Caki2 (cell line): ENCODE results near the gene COL6A6. TPM values are rescaled to one million over a fixed set of nuclear protein-coding genes. Genes with fewer than 3 reads are reported as not detected.

Source experiments
- DNase-seq: peaks from one replicate; pipeline ENCODE4 v3.0.0-alpha.2; 2015; ENCODE audit warnings: low read depth
- in situ Hi-C: cut with HindIII; loops from 2 replicates; pipeline ENCODE4 v1.10.0; 2016; ENCODE audit warnings: low sequenced_read_pairs, low pct_unique_long_range_greater_than_20kb, mixed read lengths
- total RNA-seq: library from RNA; depleted of rRNA; stranded (reverse); fragments of >200 nt; shearing (Covaris generic); gene quantifications from 2 replicates; pipeline ENCODE4 v1.2.3, GENCODE V29; 2014; ENCODE audit warnings: low replicate concordance; rRNA removed

COL6A6 gene, protein sequence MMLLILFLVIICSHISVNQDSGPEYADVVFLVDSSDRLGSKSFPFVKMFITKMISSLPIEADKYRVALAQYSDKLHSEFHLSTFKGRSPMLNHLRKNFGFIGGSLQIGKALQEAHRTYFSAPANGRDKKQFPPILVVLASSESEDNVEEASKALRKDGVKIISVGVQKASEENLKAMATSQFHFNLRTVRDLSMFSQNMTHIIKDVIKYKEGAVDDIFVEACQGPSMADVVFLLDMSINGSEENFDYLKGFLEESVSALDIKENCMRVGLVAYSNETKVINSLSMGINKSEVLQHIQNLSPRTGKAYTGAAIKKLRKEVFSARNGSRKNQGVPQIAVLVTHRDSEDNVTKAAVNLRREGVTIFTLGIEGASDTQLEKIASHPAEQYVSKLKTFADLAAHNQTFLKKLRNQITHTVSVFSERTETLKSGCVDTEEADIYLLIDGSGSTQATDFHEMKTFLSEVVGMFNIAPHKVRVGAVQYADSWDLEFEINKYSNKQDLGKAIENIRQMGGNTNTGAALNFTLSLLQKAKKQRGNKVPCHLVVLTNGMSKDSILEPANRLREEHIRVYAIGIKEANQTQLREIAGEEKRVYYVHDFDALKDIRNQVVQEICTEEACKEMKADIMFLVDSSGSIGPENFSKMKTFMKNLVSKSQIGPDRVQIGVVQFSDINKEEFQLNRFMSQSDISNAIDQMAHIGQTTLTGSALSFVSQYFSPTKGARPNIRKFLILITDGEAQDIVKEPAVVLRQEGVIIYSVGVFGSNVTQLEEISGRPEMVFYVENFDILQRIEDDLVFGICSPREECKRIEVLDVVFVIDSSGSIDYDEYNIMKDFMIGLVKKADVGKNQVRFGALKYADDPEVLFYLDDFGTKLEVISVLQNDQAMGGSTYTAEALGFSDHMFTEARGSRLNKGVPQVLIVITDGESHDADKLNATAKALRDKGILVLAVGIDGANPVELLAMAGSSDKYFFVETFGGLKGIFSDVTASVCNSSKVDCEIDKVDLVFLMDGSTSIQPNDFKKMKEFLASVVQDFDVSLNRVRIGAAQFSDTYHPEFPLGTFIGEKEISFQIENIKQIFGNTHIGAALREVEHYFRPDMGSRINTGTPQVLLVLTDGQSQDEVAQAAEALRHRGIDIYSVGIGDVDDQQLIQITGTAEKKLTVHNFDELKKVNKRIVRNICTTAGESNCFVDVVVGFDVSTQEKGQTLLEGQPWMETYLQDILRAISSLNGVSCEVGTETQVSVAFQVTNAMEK (N-terminal part only)
- not detected in 2 replicates for total RNA-seq

GRCh38 chr3:130516645-130517512, at the start of gene COL6A6:
COL6A6 (plus strand) TSS chr3:130517177; CDS start chr3:130560365, 43,188 bp downstream.
- in situ Hi-C loops, result no loop called here

DNA sequence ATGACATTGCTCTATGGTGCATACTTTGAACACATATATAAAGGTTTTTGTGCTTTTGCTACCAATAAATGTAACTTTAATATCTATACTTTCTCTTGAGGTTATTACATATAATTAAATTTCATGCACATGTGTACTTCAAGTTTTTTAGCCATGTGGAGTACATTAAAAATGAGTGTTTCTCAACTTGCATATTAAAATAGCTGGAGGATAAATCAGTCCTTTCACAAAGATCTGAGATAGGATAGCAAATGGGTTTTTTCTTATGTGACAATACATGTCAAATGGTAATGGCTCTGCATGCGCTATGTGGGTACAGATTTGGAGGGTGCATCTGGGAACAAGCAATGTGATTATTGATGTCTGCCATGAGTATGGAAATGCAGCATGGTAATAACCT, 48.7 kb upstream of the COL6A6 start:
- DNase-seq, result no peak
- in situ Hi-C loops, result no loop called here

More at GRCh38 chr3:130516645-130517512, at the start of gene COL6A6:
- DNase-seq, result no peak

DNA sequence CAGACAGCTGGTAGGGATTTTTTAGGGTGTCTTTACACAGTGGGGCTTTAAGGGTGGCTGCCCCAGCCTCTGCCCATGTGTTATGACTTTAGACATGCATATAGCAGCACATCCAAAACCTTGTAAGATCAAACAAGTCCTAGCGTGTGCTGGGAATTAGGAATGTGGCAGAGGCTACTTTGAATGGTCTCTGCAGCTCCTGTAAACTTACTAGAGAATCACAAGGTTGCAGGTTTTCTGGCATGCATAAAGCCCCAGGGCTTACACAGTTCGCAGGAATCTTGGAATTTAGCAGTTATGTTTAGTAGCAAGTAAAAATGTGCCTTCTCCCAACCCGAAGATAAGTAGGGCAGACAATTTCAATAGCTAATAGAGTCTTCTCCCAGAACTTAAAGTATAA, 46.9 kb upstream of the COL6A6 start:
- in situ Hi-C loops, result no loop called here
- no peak for DNase-seq

- in situ Hi-C loops, result no loop called here
- no peak for DNase-seq
Measured at GRCh38 chr3:130473416-130473815, 43.6 kb upstream of the COL6A6 start.

DNA sequence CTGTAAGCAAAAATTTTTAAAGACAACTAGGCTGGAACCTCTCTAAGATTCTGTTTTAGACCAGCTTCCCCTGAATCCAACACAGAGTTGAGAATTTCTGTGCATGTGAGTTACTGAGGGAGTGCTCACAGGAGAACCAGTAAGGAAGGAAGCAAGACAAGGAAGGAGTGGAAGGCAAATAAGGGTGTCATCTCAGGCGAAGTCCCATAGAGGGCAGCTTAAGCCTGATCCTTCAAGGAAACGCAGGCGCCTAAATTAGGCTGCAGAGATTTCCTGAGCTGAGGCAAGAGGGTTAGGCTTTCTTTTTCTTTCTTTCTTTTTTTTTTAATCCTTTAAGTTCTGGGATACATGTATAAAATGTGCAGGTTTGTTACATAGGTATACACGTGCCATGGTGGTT, 36.2 kb upstream of the COL6A6 start:
- no peak for DNase-seq
- in situ Hi-C loops, result no loop called here

DNA sequence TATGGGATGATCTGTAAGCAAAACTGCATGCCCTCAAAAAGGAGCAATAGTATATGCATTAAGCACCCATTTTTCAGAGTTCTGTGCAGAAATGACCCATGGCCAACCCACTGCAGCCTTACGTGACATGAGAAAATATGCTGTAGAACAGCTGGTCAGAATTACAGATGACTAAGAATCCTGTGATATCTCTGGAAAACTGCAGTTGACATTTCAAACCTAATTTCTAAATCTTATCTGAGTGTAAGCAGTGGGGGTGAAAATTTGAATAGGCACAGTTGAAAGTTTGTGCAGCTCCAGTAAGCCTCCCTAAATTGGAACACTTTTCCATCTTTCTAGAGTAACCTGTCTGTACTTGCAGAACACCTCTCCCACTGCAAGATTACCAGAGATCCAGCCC, 28.7 kb upstream of the COL6A6 start:
- in situ Hi-C loops, result no loop called here
- no peak for DNase-seq

DNA sequence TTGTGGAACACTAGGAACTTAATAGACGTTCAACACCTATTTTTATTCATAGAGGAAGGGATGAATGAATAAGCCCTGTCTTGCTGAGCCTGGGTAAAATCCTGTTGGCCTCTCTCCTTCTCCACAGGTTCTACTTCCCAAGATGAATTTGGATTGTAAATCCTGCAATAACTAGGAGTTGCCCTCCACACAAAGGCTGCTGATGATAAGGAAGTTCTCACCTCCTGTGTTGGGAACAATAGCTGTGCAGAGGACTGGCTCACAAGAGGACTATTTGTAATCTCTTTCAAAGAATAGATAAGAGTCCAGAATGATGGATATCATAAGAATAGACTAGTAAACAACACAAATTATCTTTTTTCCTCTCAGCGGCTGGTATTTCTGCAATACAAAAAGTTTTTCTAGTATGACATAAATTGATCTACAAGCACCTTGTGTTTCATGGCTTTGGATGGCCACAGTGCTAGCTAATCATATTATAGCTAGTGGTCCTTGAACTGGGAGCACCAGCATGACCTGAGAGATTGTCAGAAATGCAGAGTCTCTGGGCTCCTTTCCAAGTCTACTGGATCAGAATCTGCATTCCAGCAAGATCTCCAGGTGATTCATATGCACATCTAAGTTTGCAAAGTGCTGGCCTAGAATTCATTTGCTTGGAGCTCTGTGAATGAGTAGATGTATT, 28.1 kb upstream of the COL6A6 start:
- in situ Hi-C loops, result no loop called here
- DNase-seq, result no peak

DNA sequence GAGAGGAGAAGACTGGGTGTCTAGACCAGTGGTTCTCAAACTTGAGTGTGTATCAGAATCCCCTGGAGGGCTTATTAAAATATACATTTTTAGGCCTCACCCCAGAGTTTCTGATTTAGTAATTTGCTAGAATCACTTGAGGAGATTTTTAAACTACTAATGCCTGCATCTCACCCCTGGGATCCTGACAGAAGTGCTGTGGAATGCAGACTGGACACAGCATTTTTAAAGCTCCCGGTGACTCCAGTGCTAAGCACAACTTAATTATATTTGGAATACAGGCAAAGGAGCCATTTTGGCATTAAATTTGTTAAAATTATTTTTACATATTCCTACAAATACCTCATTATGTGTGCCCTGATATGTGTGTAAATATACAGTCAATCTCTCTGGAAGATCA, 26.7 kb upstream of the COL6A6 start:
- DNase-seq, result no peak

GRCh38 chr3:130491431-130491830, 25.5 kb upstream of the COL6A6 start:
- in situ Hi-C loops, result no loop called here
- DNase-seq, result no peak

More for the DNA sequence above, 26.7 kb upstream of the COL6A6 start:
- in situ Hi-C loops, result no loop called here

- in situ Hi-C loops, result no loop called here
- DNase-seq, result no peak
Measured at GRCh38 chr3:130504701-130505100, 12.3 kb upstream of the COL6A6 start.

DNA sequence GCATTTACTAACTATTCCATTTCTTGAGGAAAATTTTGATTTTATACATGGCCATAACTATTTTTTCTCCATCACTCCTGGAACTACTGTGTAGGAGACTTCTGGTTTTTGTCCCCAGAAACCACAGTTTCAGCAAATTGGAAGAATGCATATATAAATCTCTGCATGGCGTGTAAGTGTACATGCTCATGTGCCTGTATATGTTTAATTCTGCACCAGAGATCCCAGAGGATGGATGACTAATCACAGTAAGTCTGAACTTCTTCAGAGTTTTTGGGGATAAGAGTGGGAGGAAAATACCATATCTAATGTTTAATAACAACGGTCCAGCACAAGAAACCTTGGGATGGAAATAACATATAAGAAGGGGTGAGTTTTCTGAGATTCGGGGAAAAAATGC, 10.9 kb upstream of the COL6A6 start:
- in situ Hi-C loops, result no loop called here
- DNase-seq, result no peak

- in situ Hi-C loops, result no loop called here
Measured at GRCh38 chr3:130507746-130508145, 9.2 kb upstream of the COL6A6 start.

GRCh38 chr3:130509008-130509407, 8.0 kb upstream of the COL6A6 start:
- in situ Hi-C loops, result no loop called here
- no peak for DNase-seq

More at GRCh38 chr3:130507746-130508145, 9.2 kb upstream of the COL6A6 start:
- no peak for DNase-seq

- in situ Hi-C loops, result no loop called here
Measured at GRCh38 chr3:130514681-130515080, 2.3 kb upstream of the COL6A6 start.

GRCh38 chr3:130515755-130516154, 1.2 kb upstream of the COL6A6 start:
- no peak for DNase-seq
- in situ Hi-C loops, result no loop called here

More at GRCh38 chr3:130514681-130515080, 2.3 kb upstream of the COL6A6 start:
- DNase-seq, result no peak

DNA sequence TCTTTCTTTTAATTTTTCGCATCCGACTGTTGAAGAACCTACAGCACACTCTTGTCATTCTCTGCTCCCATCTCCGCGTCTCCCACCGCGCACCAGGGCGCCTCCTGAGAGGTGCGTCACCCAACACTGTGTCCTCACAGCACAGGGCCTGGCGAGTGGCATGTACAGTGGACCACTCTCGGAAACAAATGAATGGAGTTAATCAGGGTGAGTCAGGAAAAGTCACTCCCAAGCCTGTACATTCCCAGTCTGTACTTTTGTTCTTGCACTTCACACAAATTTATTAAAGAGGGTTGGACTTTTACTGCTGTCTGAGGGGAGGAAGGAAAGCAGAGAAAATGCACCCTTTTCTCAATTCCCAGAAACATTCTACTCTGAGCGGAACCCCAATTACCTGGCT, 625 bp downstream of the COL6A6 start:
- in situ Hi-C loops, result no loop called here
- DNase-seq, result no peak

- DNase-seq, result no peak
- in situ Hi-C loops, result no loop called here
Measured at GRCh38 chr3:130519754-130520153, 2.8 kb downstream of the COL6A6 start.
